K562 (cell line): ENCODE measurements around the gene GABARAPL2. TPM values are rescaled to one million over a fixed set of nuclear protein-coding genes. Genes with fewer than 3 reads are reported as not detected.

Source experiments
- ARID1B ChIP-seq: fragments of 450-650 bp; IDR thresholded peaks from 2 replicates; pipeline ENCODE4 v1.6.1; 2016; ENCODE audit warnings: antibody characterized with exemption, mild to moderate bottlenecking, inconsistent platforms
- ARID4B ChIP-seq: sonication (generic); formaldehyde crosslinking; IDR thresholded peaks from 2 replicates; pipeline ENCODE4 v1.8.0; 2022; ENCODE audit warnings: mild to moderate bottlenecking, missing genetic modification reagents
- CTBP1 ChIP-seq: fragments of 450-650 bp; IDR thresholded peaks from 2 replicates; pipeline ENCODE4 v1.6.1; 2016; ENCODE audit warnings: borderline replicate concordance
- JUND ChIP-seq, 2 experiments: IDR thresholded peaks; 2 replicates in 1 of 2; 3 replicates in 1 of 2; pipeline ENCODE4 v1.6.1; 2011; ENCODE audit warnings: borderline replicate concordance in 2 of 2, low read depth in 2 of 2, low read length in 2 of 2, improper control_type of control experiment in 1 of 2, missing biosample characterization in 1 of 2, missing genetic modification characterization in 1 of 2, missing genetic modification reagents in 1 of 2
- KAT7 ChIP-seq: sonication (generic); formaldehyde crosslinking; IDR thresholded peaks from 2 replicates; pipeline ENCODE4 v1.8.0; 2022; ENCODE audit warnings: missing genetic modification reagents, mild to moderate bottlenecking, borderline replicate concordance
- MLX ChIP-seq, 2 experiments: fragments of 450-650 bp in 1 of 2; sonication (generic) in 1 of 2; formaldehyde crosslinking; conservative IDR thresholded peaks; 2 replicates each; pipeline versions ENCODE4 v1.4.0 to v1.8.1; 2020 to 2022; ENCODE audit warnings: mild to moderate bottlenecking in 1 of 2, missing genetic modification reagents in 1 of 2
- NBN ChIP-seq: fragments of 450-650 bp; IDR thresholded peaks from 2 replicates; pipeline ENCODE4 v1.6.1; 2016; ENCODE audit warnings: low read depth, mild to moderate bottlenecking
- NCOR1 ChIP-seq: fragments of 450-650 bp; IDR thresholded peaks from 2 replicates; pipeline ENCODE4 v1.6.1; 2016; ENCODE audit warnings: mild to moderate bottlenecking, moderate library complexity
- SNAPC5 ChIP-seq: fragments of 250-450 bp; sonication (Bioruptor Pico); IDR thresholded peaks from 2 replicates; pipeline ENCODE4 v1.8.0; 2021; ENCODE audit warnings: moderate library complexity, mild to moderate bottlenecking, inconsistent platforms
- TBP ChIP-seq: optimal IDR thresholded peaks from 2 replicates; pipeline ENCODE3; 2011; ENCODE audit warnings: low read depth, low read length, improper control_type of control experiment
- ZBTB7A ChIP-seq: IDR thresholded peaks from 2 replicates; pipeline ENCODE4 v1.6.1; 2011; ENCODE audit warnings: low read depth, mild to moderate bottlenecking, low read length, moderate library complexity, borderline replicate concordance; ENCODE audit not compliant: control insufficient read depth
- ZNF165 ChIP-seq: fragments of 250-450 bp; sonication (Bioruptor Pico); IDR thresholded peaks from 2 replicates; pipeline ENCODE4 v1.4.0; 2020; ENCODE audit warnings: borderline replicate concordance
- ZNF217 ChIP-seq: sonication (generic); formaldehyde crosslinking; IDR thresholded peaks from 2 replicates; pipeline ENCODE4 v1.8.0; 2022; ENCODE audit warnings: mild to moderate bottlenecking, missing genetic modification reagents
- ZNF277 ChIP-seq: fragments of 250-450 bp; sonication (Bioruptor Pico); IDR thresholded peaks from 2 replicates; pipeline ENCODE4 v1.8.0; 2022; ENCODE audit warnings: inconsistent platforms, mild to moderate bottlenecking, moderate library complexity, borderline replicate concordance
- ZNF740 ChIP-seq, 3 experiments: fragments of 200-800 bp in 1 of 3; sonication (Bioruptor generic) in 1 of 3; sonication (generic) in 1 of 3; formaldehyde crosslinking in 1 of 3; IDR thresholded peaks; 2 replicates each; pipeline versions ENCODE4 v1.6.1 to v1.8.0; 2016 to 2022; ENCODE audit warnings: mild to moderate bottlenecking in 2 of 3, missing compliant biosample characterization in 2 of 3, missing genetic modification characterization in 2 of 3, missing genetic modification reagents in 1 of 3
- polyA plus RNA-seq, 8 experiments: library from polyadenylated mRNA; depleted of rRNA in 4 of 8; stranded (reverse) in 5 of 8; unstranded in 3 of 8; fragments of >200 nt; fragmentation: Nextera tagmentation in 2 of 8; fragmentation: Illumina TruSeq in 1 of 8; extraction: Ambion mirVana in 2 of 8; extraction: Trizol in 1 of 8; gene quantifications; 2 replicates each; pipeline versions ENCODE4 v1.2.1 to v1.2.3, GENCODE V29; 2011 to 2014; ENCODE audit warnings: inconsistent platforms in 1 of 8, missing spikeins in 1 of 8
- total RNA-seq, 7 experiments: library from RNA; depleted of rRNA in 6 of 7; stranded (reverse); fragments of >200 nt in 6 of 7; fragmentation: Illumina TruSeq in 2 of 7; extraction: Trizol in 2 of 7; gene quantifications; 2 replicates each; pipeline versions ENCODE4 v1.2.1 to v1.2.3, GENCODE V29; 2011 to 2021; ENCODE audit warnings: low replicate concordance in 1 of 7
- TF ChIP-seq, protein P1 (sequence below): sonication (generic); formaldehyde crosslinking; IDR thresholded peaks from 2 replicates; pipeline ENCODE4 v1.8.0; 2022; ENCODE audit warnings: missing genetic modification reagents, mild to moderate bottlenecking, moderate library complexity, borderline replicate concordance

Gene GABARAPL2
- total and polyA plus RNA-seq, 9 of the 15 experiments (the other 6 are each of a cell fraction or from before 2014, with no cell fraction given) = 42.1 to 288 (median 91.8) TPM

- peak; percentile 75 for TF ChIP-seq ARID4B (CRISPR knock-in tag)
- no peak for TF ChIP-seq SNAPC5
- no peak for TF ChIP-seq ZNF217 (CRISPR knock-in tag)
- TF ChIP-seq, protein P1, sequence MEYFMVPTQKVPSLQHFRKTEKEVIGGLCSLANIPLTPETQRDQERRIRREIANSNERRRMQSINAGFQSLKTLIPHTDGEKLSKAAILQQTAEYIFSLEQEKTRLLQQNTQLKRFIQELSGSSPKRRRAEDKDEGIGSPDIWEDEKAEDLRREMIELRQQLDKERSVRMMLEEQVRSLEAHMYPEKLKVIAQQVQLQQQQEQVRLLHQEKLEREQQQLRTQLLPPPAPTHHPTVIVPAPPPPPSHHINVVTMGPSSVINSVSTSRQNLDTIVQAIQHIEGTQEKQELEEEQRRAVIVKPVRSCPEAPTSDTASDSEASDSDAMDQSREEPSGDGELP (CRISPR knock-in tag) = peak; percentile 51
- no peak for TF ChIP-seq ZNF277 (CRISPR knock-in tag)
- 0 out of 2 replicates have a peak, but pooled peaks have one; percentile 52 for TF ChIP-seq ZNF165 (CRISPR knock-in tag)
- TF ChIP-seq NCOR1 = 0 out of 2 replicates have a peak, but pooled peaks have one; percentile 4
- TF ChIP-seq ZNF740 (CRISPR knock-in tag; IDR thresholded peaks at IDR 0.05) = peak; percentile 77
- TF ChIP-seq ZNF740 (tag; IDR thresholded peaks at IDR 0.05) = no peak
- no peak for TF ChIP-seq KAT7 (CRISPR knock-in tag)
- TF ChIP-seq ARID1B = peak; percentile 67
- TF ChIP-seq ZBTB7A = peak; percentile 94
- no peak for TF ChIP-seq MLX (CRISPR knock-in tag; conservative IDR thresholded peaks at IDR 0.05)
- 0 out of 2 replicates have a peak, but pooled peaks have one; percentile 13 for TF ChIP-seq CTBP1
- TF ChIP-seq TBP = peak; percentile 54
- peak; percentile 44; the same call in 1 of the 2 replicates for TF ChIP-seq NBN
- TF ChIP-seq JUND (IDR thresholded peaks at IDR 0.05; ENCODE audit: borderline replicate concordance, low read depth, low read length) = 0 out of 2 replicates have a peak, but pooled peaks have one; percentile 2
- TF ChIP-seq JUND (tag; IDR thresholded peaks at IDR 0.05; ENCODE audit: borderline replicate concordance, low read depth, low read length) = no peak
Observed at GRCh38 chr16:75566040-75566757, at the start of gene GABARAPL2 (continued).
